MM.1S (cell line): ENCODE data around the gene S100A8.

Source experiments
- DNase-seq: peaks from one replicate; pipeline ENCODE4 v3.0.0-alpha.2; 2015
- H2AFZ ChIP-seq: fragments of 300-600 bp; sonication (generic); 2 replicates; pipeline ENCODE4 v1.6.0; 2016; ENCODE audit warnings: antibody characterized with exemption, low read length
- H3F3A ChIP-seq: fragments of 300-600 bp; sonication (generic); 2 replicates; pipeline ENCODE4 v1.6.1; 2016; ENCODE audit warnings: mild to moderate bottlenecking, antibody characterized with exemption, low read length, moderate library complexity, mixed read lengths; ENCODE audit not compliant: insufficient read depth
- H3K27ac ChIP-seq: fragments of 300-600 bp; sonication (generic); 2 replicates; pipeline ENCODE4 v1.5.1; 2016; ENCODE audit warnings: mild to moderate bottlenecking, low read length
- H3K27me3 ChIP-seq: fragments of 300-600 bp; sonication (generic); replicated peaks from 2 replicates; pipeline ENCODE4 v1.6.0; 2016; ENCODE audit warnings: low read length; ENCODE audit not compliant: insufficient read depth
- H3K36me3 ChIP-seq: fragments of 300-600 bp; sonication (generic); replicated peaks from 2 replicates; pipeline ENCODE4 v1.6.1; 2016; ENCODE audit warnings: mild to moderate bottlenecking, low read length, mixed read lengths; ENCODE audit not compliant: insufficient read depth
- H3K4me1 ChIP-seq: fragments of 300-600 bp; sonication (generic); 2 replicates; pipeline ENCODE4 v1.6.1; 2016; ENCODE audit warnings: low read length, mixed read lengths
- H3K4me2 ChIP-seq: fragments of 300-600 bp; sonication (generic); 2 replicates; pipeline ENCODE4 v1.6.0; 2016; ENCODE audit warnings: low read depth, low read length
- H3K4me3 ChIP-seq: fragments of 300-600 bp; sonication (generic); 2 replicates; pipeline ENCODE4 v1.5.1; 2016; ENCODE audit warnings: low read length, mixed read lengths
- H3K79me2 ChIP-seq: fragments of 300-600 bp; sonication (generic); 2 replicates; pipeline ENCODE4 v1.6.1; 2016; ENCODE audit warnings: mixed run types, low read length, mixed read lengths
- H3K9ac ChIP-seq: fragments of 300-600 bp; sonication (generic); 2 replicates; pipeline ENCODE4 v1.6.1; 2016; ENCODE audit warnings: low read length, mixed read lengths
- H3K9me2 ChIP-seq: fragments of 300-600 bp; sonication (generic); replicated peaks from 2 replicates; pipeline ENCODE4 v1.6.1; 2016; ENCODE audit warnings: mild to moderate bottlenecking, low read length, mixed read lengths; ENCODE audit not compliant: insufficient read depth
- H3K9me3 ChIP-seq: fragments of 300-600 bp; sonication (generic); replicated peaks from 2 replicates; pipeline ENCODE4 v1.6.1; 2016; ENCODE audit warnings: mild to moderate bottlenecking, low read length, mixed read lengths; ENCODE audit not compliant: insufficient read depth
- H4K20me1 ChIP-seq: fragments of 300-600 bp; sonication (generic); 2 replicates; pipeline ENCODE4 v1.6.1; 2016; ENCODE audit warnings: mild to moderate bottlenecking, low read length, moderate library complexity, mixed read lengths; ENCODE audit not compliant: insufficient read depth
- EZH2 ChIP-seq: fragments of 300-600 bp; sonication (generic); optimal IDR thresholded peaks from 2 replicates; pipeline ENCODE3; 2017; ENCODE audit warnings: low read depth, mild to moderate bottlenecking, antibody characterized with exemption, low read length, mixed read lengths
- EZH2phosphoT487 ChIP-seq: fragments of 300-600 bp; sonication (generic); IDR thresholded peaks from 2 replicates; pipeline ENCODE4 v1.6.1; 2018; ENCODE audit warnings: antibody characterized with exemption, low read length
- TF ChIP-seq, protein P1 (sequence below): fragments of 300-600 bp; sonication (generic); IDR thresholded peaks from 2 replicates; pipeline ENCODE4 v1.5.1; 2016; ENCODE audit warnings: antibody characterized with exemption, low read length, mixed read lengths

The S100A8 gene

GRCh38 chr1:153370146-153370545 is 20.7 kb downstream of the S100A8 start:
- Histone ChIP-seq H3K9me2 (no peaks in the 10 kb centered on the region), H3K4me1 (no peaks in the 10 kb centered on the region), H3K4me3 (no peak overlapping the region), H3K79me2 (no peaks in the 10 kb centered on the region), H3K4me2 (no peak overlapping the region), H3K9me3 (no peaks in the 10 kb centered on the region), H2AFZ (no peak overlapping the region), H4K20me1 (no peaks in the 10 kb centered on the region), H3F3A (no peaks in the 10 kb centered on the region), H3K9ac (no peak overlapping the region), H3K27ac (no peak overlapping the region), H3K27me3 (no peaks in the 10 kb centered on the region), H3K36me3 (no peaks in the 10 kb centered on the region)
- TF ChIP-seq, protein P1, sequence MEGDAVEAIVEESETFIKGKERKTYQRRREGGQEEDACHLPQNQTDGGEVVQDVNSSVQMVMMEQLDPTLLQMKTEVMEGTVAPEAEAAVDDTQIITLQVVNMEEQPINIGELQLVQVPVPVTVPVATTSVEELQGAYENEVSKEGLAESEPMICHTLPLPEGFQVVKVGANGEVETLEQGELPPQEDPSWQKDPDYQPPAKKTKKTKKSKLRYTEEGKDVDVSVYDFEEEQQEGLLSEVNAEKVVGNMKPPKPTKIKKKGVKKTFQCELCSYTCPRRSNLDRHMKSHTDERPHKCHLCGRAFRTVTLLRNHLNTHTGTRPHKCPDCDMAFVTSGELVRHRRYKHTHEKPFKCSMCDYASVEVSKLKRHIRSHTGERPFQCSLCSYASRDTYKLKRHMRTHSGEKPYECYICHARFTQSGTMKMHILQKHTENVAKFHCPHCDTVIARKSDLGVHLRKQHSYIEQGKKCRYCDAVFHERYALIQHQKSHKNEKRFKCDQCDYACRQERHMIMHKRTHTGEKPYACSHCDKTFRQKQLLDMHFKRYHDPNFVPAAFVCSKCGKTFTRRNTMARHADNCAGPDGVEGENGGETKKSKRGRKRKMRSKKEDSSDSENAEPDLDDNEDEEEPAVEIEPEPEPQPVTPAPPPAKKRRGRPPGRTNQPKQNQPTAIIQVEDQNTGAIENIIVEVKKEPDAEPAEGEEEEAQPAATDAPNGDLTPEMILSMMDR, result no peak
- TF ChIP-seq EZH2 (no peak), EZH2phosphoT487 (no peak)
- no peak for DNase-seq

GRCh38 chr1:153368495-153368894 is 22.4 kb downstream of the S100A8 start:
- no peaks in the 10 kb centered on the region for H3K9me3 ChIP-seq
- TF ChIP-seq EZH2phosphoT487 (no peak), EZH2 (no peak)
- TF ChIP-seq, protein P1, result no peak
- H2AFZ ChIP-seq, result no peak overlapping the region
- no peak overlapping the region for H3K9ac ChIP-seq
- H3K27me3 ChIP-seq, result no peaks in the 10 kb centered on the region
- no peaks in the 10 kb centered on the region for H3K4me1 ChIP-seq
- no peaks in the 10 kb centered on the region for H3K36me3 ChIP-seq
- no peak for DNase-seq
- no peaks in the 10 kb centered on the region for H4K20me1 ChIP-seq
- no peak overlapping the region for H3K27ac ChIP-seq
- H3K4me3 ChIP-seq, result no peak overlapping the region
- no peaks in the 10 kb centered on the region for H3K79me2 ChIP-seq
- no peaks in the 10 kb centered on the region for H3F3A ChIP-seq
- no peaks in the 10 kb centered on the region for H3K9me2 ChIP-seq
- H3K4me2 ChIP-seq, result no peak overlapping the region

DNA sequence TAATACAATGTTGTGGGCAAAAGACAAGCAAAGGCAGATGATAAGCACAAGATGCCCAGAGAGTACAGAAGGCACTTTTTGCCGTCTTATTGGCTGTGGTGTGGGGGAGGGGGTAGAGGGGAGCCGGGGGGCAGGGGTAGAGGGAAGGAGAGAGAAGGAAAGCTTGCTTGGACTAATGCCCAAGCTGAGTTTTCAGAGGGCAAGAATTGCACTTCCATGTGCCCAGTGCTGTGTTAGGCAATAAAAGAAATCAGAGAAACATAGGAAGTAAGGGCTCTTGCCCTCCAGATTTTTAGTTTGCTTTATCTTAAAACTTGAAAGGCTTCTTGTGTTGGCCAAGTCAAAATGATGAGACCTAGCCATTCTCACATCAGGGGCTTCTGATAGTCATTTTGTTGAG is 23.8 kb downstream of the S100A8 start:
- Histone ChIP-seq H3K79me2 (no peaks in the 10 kb centered on the region), H3K4me2 (no peak overlapping the region), H3K9me2 (no peaks in the 10 kb centered on the region)

More for the DNA sequence above, 23.8 kb downstream of the S100A8 start:
- H3K4me1 ChIP-seq, result no peaks in the 10 kb centered on the region
- DNase-seq, result no peak
- no peak overlapping the region for H3K27ac ChIP-seq
- H2AFZ ChIP-seq, result no peak overlapping the region
- H3F3A ChIP-seq, result no peaks in the 10 kb centered on the region
- no peaks in the 10 kb centered on the region for H3K36me3 ChIP-seq
- no peak overlapping the region for H3K9ac ChIP-seq
- no peaks in the 10 kb centered on the region for H3K9me3 ChIP-seq
- H3K27me3 ChIP-seq, result no peaks in the 10 kb centered on the region
- H4K20me1 ChIP-seq, result no peaks in the 10 kb centered on the region
- H3K4me3 ChIP-seq, result no peak overlapping the region
- TF ChIP-seq EZH2 (no peak), EZH2phosphoT487 (no peak)
- TF ChIP-seq, protein P1, result no peak
